Fibroblast of upper back skin (primary cell): ENCODE data around the gene ZNF227.
"Not testable (repeated sequence)": the region's sequence is repeated elsewhere in the genome, so short reads cannot be mapped to it uniquely, and the experiment has no call there.

Experiments
- DNase-seq: peaks from one replicate; pipeline ENCODE4 v3.0.0-alpha.2; 2013

Gene ZNF227

DNA sequence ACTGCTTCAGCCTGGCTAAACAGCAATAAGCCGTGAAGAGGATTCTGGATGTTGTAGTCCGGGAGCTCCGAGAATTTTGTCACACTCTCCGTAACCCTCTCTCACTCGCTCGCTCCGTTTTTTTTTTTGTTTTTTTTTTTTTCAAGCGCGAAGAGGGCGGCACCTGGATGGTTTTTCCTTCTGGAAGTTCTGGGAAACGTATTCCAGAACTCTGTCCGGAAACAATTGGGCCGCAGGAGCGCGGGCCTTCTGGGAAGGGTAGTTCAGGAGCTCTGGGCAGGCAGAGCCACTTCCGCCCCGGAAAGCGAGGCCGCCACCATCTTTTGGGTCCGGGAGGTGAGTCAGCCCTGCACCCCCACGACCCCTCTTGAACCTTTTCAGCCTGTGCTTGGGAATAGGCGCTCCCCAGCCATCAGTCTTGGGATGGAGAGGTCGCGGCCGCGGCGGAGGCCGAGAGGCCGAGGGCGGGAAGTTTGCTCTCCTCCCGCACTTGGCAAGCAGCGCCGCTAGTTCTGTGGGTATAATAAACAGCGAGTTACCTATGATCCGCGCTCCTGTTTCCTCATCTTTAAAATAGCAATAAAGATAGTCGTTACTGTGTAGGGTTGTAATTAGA is at the start of gene ZNF227:
Gene ZNF227, plus strand, starts transcription at position 283 of the 616 bp plus-strand sequence. CDS start 5,261 bp downstream, outside the sequence.
- peak; percentile 97 for DNase-seq

DNA sequence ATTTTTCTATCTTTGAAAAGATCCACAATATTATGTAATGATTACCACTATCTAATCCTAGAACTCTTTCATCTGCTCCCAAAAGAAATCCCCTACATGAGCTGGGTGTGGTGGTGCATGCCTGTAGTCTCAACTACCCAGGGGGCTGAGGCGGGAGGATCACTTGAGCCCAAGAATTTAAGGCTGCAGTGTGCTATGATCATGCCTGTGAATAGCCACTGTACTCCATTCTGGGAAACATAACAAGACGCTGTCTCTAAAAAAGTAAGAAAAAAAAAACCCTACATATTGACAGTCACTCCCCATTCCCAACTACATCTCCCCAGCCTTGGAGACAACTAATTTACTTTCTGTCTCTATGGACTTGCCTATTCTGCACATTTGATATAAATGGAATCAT is 48.5 kb upstream of the ZNF227 start:
- DNase-seq: no peak

DNA sequence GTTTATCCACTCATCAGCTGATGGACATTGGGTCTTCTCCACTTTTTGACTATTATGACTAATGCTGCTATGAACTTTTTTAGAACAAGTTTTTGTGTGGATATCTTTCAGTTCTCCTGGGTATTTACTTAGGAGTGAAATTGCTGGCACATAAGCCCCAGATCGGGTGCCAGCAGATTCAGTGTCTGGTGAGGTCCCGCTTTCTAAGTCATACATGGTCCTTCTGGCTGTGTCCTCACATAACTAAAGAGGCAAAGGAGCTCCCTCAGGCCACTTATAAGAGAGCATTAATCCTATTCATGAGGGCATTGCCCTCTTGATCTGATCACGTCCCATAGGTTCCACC is 48.0 kb upstream of the ZNF227 start:
- no peak for DNase-seq

DNA sequence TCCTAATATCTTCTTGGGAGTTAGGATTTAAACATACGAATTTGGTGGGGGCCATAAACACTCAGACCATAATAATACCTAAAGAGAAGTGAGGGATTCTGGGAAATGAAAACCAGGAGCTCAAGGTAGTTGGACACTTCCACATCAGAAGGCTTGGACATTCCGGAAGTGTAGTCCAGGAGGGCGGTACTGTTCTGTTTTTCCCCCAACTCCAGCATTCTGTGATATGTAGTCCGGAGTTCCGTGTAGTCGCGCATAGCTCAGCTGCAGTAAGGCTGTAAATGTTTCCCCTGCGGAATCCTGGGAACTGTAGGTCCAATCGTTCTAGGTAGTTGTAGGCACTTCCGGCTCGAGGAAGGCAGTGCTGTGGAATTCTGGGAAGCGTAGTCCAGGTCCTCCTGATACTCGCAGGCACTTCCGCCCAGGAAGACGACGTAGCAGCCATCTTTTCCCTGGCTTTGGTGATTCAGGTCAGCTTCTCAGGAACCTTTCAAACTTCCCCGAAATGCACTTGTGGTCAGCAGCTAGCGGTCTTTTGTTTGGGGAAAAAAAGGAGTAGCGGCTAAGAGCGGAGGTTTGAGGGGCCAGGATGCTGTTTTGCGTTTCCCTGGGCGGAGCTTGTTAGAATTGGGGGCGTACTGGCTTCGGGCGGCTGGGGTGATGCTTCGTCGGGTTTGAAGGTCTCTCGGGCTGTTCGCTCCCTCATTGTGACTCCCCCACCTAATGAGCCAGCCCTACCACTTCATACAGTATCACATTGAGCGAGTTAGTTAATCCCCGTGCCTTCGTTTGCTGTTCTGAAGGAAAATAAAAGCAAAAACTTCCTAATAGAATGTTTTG is 47.4 kb upstream of the ZNF227 start, which contains the start of gene ZNF226:
Gene ZNF226, plus strand, starts transcription at position 428 of the 840 bp plus-strand sequence. CDS start 4,981 bp downstream, outside the sequence.
- peak; percentile 99 for DNase-seq

DNA sequence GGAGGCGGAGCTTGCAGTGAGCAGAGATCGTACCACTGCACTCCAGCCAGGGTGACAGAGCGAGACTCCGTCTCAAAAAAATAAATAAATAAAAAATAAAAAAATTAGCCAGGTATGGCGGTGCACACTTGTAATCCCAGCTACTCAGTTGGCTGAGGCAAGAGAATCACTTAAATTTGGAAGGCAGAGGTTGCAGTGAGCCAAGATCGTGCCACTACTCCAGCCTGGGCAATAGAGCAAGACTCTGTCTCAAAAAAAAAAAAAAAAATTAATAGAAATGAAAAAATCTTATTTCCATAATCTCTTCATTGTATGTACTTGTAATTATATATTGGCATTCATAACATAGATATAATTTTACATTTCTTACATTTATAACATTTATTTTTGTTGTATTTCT is 41.7 kb upstream of the ZNF227 start:
- DNase-seq: not testable (repeated sequence)

DNA sequence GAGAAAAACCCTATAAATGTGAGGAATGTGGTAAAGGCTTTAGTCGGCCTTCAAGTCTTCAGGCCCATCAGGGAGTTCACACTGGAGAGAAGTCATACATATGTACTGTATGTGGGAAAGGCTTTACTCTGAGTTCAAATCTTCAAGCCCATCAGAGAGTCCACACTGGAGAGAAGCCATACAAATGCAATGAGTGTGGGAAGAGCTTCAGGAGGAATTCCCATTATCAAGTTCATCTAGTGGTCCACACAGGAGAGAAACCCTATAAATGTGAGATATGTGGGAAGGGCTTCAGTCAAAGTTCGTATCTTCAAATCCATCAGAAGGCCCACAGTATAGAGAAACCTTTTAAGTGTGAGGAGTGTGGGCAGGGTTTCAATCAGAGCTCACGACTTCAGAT is 35.7 kb upstream of the ZNF227 start:
- no peak for DNase-seq

DNA sequence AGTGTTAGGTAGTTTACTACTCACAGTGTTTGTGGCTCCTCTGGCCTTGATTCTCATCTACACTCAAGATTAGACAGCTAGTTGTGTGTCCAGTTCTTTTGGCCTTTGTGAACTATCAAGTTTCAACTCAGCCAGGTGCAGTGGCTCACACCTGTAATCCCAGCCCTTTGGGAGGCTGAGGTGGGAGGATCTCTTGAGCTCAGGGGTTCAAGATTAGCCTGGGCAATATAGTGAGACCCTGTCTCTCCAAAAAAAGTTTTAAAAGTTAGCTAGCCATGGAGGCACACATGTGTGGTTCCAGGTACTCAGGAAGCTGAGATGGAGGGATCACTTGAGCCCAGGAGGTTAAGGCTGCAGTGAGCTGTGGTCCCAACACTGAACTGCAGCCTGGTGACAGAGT is 31.4 kb upstream of the ZNF227 start:
- no peak for DNase-seq

DNA sequence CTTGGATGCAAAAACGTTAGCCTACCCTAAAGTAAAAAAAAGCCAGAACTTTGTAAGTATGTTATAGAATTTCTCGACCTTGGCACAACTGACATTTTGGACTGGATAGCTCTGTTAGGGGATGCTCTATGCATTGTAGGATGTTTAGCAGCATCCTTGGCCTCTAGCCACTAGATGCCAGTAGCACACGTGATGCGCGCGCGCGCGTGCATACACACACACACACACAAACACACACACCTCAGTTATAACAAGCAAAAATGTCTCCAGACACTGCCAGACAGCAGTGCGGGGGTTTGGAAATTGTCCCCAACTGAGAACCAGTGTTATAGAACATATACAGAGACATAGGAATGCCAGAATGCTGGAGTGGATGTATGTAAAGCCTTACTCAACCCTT is 30.2 kb upstream of the ZNF227 start:
- no peak for DNase-seq

DNA sequence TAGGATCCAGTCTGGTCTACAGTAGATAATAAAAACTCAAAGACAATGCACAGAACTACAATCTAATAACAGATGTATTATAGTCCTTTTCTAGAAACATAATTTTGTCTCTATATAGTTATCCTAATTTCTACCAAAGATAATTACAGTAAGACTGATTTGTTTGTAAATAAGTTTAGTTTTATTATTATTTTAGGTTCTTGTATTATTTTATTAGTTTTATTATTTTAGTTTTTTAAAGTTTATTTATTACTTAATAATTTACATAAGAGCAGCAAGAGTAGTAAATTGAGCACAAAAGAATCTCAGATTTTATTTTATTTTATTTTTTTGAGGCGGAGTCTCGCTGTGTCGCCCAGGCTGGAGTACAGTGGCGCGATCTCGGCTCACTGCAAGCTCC is 22.3 kb upstream of the ZNF227 start:
- no peak for DNase-seq

DNA sequence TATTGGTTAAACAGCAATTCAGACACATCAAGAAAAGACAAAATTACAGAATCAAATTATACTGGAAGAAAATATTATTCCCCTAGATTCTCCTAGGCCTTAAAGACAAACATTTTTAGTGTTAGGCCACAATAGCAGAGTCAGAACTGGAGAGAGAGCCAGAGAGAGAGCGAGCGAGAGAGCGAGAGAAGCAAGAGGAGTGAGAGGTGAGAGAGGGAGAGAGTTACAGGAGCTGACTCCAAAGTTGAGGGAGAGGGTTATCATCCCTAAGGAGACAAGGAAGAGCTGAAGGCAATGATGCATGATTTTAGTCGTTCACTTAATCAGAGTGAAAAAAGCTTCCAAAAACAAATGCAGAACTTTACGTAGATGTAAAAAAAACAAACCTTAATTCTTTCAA is 20.2 kb upstream of the ZNF227 start:
- DNase-seq: no peak

DNA sequence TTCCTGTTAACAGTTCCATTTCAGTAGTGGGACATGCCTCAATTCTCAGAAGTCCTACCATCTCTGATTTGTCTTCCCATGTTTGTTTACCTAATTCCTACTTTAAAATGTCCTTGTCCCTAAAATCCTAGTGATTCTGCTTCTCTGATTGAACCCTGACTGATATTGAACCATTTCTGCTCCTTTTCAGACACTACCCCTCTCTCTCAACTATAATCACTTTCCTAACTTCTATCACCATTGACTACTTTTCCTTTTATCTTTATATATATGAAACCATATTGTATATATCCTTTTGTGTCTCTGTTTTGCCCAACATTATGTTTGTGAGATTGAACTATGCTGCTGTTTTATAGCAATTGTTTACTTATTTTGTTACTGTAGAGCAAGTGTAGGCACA is 15.6 kb upstream of the ZNF227 start:
- no peak for DNase-seq

DNA sequence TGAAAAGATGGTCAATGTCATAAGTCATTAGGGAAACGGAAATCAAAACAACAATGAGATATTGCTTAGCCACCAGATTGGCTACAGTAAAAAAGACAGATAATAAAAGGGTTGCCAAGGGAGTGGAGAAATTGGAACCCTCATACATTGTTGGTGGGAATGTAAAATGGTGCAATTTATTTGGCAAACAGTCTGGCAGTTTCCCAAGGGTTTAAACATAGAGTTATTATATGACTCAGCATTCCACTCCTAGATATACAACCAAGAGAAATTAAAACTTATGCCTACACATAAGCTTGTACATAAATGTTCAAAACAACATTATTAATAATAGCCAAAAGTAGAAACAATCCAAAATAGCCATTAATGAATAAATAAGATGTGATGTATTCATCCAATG is 9.9 kb upstream of the ZNF227 start:
- DNase-seq: no peak

DNA sequence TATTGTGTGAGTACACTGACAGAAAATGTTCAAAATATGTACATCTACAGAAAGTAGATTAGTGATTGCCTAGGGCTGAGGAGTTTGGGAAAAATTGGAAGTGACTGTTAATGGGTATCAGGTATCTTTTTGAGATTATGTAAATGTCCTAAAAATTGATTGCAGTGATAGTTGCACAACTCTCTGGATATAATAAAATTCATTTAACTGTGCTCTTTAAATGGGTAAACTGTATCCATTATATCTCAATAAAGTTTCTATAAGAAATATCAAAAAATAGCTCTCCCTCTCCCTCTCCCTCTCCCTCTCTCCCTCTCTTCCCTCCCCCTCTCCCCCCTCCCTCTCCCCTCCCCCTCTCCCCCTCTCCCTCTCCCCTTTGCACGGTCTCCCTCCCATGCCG is 9.4 kb upstream of the ZNF227 start:
- DNase-seq: no peak

DNA sequence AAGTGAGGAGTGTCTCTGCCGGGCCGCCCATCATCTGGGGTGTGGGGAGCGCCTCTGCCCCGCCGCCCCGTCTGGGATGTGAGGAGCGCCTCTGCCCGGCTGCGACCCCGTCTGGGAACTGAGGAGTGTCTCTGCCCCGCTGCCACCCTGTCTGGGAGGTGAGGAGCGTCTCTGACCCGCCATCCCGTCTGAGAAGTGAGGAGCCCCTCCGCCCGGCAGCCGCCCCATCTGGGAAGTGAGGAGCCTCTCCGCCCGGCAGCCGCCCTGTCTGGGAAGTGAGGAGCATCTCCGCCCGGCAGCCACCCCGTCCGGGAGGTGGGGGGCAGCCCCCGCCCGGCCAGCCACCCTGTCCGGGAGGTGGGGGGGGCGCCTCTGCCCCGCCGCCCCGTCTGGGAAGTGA is 8.5 kb upstream of the ZNF227 start:
- DNase-seq: not testable (repeated sequence)

DNA sequence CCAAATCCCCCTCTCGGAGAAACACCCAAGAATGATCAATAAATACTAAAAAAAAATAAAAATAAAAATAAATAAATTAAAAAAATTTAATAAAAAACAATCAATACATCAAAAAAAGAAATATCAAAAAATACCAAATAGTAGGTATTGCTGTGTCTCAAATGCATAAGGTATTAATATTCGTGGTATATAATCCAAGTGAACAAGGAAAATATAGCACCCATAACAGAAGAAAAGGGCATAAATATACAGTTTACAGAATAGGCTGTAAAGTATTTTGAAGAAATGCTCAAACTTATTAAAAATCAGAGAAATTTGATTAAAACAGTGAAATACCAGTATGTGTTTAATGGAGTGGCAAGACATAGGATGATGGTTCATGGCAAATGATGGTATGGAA is 7.6 kb upstream of the ZNF227 start:
- no peak for DNase-seq

DNA sequence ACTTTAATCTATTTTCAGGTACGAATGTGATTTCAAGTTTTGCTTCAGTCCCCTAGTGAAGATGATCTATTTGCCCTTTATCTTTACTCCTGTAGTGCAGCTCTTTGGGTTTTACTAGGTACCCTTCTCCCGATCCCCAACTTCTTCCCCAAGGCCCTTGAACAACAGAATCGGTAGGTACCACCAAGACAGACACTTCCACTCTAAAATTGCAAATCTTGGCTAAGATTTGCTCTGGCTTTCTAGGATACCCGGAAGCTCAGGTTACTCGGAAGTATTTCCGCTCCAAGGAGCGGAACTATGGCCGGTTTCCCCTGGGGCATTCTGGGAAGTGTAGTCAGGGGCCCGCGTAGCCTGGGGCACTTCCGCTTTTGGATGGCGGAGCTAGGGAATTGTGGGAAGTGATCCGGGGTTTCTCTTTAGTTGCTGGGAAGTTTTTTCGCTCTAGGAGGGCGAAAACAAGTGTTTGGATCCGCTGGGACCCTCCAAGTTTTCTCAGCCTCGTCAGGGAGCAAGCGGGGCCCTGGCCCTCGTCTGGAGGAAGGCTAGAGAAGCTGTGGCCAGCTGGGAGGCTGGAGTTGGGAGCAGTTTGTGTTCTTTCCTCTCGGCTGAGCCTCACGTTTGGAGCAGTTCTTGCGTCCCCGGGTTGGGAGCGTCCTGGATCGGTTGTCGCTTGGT is 5.1 kb upstream of the ZNF227 start:
- DNase-seq: peak; percentile 96

DNA sequence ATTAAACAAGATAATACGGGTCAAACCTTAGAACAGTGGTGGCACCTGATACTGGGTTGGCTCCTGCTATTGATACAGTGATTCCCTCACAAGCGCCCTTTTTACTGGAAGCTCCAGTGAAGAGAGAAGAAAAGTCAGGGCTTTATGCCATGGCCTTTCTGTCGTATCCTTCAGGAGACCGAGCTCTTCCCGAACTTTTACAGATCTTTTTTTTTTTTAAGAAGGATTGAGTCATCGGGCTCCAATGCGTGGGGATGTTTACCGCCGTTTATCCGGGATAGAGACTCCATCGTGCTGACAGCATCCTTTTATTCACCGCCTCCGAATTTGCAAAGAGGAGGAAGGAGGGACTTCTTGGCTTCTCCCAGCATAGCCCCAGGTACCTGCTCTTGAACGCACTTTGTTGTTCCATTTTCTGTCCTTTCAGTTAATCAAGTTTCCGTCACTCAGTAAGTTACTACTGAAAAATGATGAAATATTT is 574 bp downstream of the ZNF227 start:
- DNase-seq: peak; percentile 6

DNA sequence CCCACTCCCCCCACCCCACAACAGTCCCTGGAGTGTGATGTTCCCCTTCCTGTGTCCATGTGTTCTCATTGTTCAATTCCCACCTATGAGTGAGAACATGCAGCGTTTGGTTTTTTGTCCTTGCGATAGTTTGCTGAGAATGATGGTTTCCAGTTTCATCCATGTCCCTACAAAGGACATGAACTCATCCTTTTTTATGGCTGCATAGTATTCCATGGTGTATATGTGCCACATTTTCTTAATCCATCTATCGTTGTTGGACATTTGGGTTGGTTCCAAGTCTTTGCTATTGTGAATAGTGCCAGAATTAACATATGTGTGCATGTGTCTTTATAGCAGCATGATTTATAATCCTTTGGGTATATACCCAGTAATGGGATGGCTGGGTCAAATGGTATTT is 7.6 kb downstream of the ZNF227 start:
- not testable (repeated sequence) for DNase-seq

DNA sequence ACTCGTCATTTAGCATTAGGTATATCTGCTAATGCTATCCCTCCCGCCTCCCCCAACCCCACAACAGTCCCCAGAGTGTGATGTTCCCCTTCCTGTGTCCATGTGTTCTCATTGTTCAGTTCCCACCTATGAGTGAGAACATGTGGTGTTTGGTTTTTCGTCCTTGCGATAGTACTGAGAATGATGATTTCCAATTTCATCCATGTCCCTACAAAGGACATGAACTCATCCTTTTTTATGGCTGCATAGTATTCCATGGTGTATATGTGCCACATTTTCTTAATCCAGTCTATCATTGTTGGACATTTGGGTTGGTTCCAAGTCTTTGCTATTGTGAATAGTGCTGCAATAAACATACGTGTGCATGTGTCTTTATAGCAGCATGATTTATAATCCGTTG is 8.4 kb downstream of the ZNF227 start:
- not testable (repeated sequence) for DNase-seq

DNA sequence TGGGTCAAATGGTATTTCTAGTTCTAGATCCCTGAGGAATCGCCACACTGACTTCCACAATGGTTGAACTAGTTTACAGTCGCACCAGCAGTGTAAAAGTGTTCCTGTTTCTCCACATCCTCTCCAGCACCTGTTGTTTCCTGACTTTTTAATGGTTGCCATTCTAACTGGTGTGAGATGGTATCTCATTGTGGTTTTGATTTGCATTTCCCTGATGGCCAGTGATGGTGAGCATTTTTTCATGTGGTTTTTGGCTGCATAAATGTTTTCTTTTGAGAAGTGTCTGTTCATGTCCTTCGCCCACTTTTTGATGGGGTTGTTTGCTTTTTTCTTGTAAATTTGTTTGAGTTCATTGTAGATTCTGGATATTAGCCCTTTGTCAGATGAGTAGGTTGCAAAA is 9.0 kb downstream of the ZNF227 start:
- not testable (repeated sequence) for DNase-seq

DNA sequence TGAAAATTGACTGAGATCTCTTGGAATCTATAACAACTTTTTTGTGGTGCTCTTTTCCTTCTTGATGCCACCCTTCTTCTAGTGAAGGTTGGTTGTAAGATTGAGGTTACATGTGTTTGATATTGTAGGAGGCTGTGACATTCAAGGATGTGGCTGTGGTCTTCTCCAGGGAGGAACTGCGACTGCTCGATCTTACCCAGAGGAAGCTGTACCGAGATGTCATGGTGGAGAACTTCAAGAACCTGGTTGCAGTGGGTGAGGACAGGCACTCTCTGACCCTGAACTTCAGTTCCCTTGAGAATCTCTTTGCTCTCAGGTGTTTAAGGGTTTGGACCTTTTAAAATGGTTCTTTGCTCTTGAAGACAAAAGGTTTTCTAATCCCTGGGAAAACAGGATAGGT is 16.0 kb downstream of the ZNF227 start:
- DNase-seq: no peak

DNA sequence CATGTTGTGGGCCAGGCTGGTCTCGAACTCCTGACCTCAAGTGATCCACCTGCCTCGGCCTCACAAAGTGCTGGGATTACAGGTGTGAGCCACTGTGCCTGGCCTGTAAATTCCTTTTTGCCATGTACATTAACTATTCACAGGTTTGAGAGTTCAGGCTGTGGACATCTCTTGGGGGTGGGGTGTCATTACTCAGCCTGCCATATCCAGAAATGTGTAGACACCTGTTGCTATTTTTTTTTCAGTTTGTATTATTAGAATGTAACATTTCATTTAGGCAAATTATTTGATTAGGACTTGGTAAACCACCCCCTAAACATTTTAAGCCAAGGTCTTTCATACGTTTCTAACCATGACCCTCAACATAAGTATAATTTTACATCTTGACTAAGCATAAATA is 20.5 kb downstream of the ZNF227 start:
- no peak for DNase-seq

DNA sequence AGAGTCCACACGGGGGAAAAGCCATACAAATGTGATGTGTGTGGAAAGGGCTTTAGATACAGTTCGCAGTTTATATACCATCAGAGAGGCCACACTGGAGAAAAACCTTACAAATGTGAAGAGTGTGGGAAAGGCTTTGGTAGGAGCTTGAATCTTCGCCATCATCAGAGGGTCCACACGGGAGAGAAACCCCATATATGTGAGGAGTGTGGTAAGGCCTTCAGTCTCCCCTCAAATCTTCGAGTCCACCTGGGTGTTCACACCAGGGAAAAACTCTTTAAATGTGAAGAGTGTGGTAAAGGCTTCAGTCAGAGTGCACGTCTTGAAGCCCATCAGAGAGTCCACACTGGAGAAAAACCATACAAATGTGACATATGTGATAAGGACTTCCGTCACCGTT is 24.1 kb downstream of the ZNF227 start:
- no peak for DNase-seq

DNA sequence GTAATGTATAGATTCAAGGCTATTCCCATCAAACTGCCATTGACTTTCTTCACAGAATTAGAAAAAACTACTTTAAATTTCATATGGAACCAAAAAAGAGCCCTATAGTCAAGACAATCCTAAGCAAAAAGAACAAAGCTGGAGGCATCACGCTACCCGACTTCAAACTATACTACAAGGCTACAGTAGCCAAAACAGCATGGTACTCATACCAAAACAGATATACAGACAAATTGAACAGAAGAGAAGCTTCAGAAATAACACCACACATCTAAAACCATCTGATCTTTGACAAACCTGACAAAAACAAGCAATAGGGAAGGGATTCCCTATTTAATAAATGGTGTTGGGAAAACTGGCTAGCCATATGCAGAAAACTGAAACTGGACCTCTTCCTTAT is 40.0 kb downstream of the ZNF227 start:
- not testable (repeated sequence) for DNase-seq
